Thymus (tissue), 11 donors: ENCODE measurements around the gene GABRB1. TPM values are rescaled to one million over a fixed set of nuclear protein-coding genes. Genes with fewer than 3 reads are reported as not detected.
A peak's percentile ranks its signal among the peaks of the same experiment; 100 is the strongest.

Experiments used
- DNase-seq, 9 donors: peaks; one replicate each; pipeline ENCODE4 v3.0.0-alpha.2; 2013; ENCODE audit warnings: low spot score in 9 of 9, low read depth in 6 of 9, missing footprints in 1 of 9
- H3K27ac ChIP-seq, 2 donors: one replicate each; pipeline ENCODE4 v1.5.1; 2013; ENCODE audit warnings: control low read depth in 1 of 2, low read depth in 1 of 2, low read length in 1 of 2, mild to moderate bottlenecking in 1 of 2, moderate library complexity in 1 of 2
- H3K27me3 ChIP-seq, 2 donors: one replicate each; pipeline ENCODE4 v1.5.1; 2013; ENCODE audit warnings: low read length in 1 of 2; ENCODE audit not compliant: control insufficient read depth in 2 of 2, insufficient read depth in 1 of 2
- H3K36me3 ChIP-seq, 2 donors: one replicate each; pipeline ENCODE4 v1.5.1; 2013; ENCODE audit warnings: low read length in 1 of 2, mild to moderate bottlenecking in 1 of 2, moderate library complexity in 1 of 2; ENCODE audit not compliant: control insufficient read depth in 2 of 2, insufficient read depth in 2 of 2
- H3K4me1 ChIP-seq, 2 donors: one replicate each; pipeline ENCODE4 v1.5.1; 2013; ENCODE audit warnings: low read length in 2 of 2; ENCODE audit not compliant: control insufficient read depth in 2 of 2, insufficient read depth in 2 of 2
- H3K4me3 ChIP-seq, 2 donors: one replicate each; pipeline ENCODE4 v1.5.1; 2013; ENCODE audit warnings: low read length in 2 of 2, control low read depth in 1 of 2, mild to moderate bottlenecking in 1 of 2
- H3K9me3 ChIP-seq, 2 donors: one replicate each; pipeline ENCODE4 v1.5.1; 2013; ENCODE audit warnings: low read length in 1 of 2, mild to moderate bottlenecking in 1 of 2; ENCODE audit not compliant: control insufficient read depth in 2 of 2, insufficient read depth in 1 of 2
- WGBS: extraction: QIAGEN DNeasy Blood & Tissue Kit; methylation state at CpG from one replicate; pipeline ENCODE4 v1.1.7; 2013; 5-methylcytosine and 5-hydroxymethylcytosine counted together
- polyA plus RNA-seq: library from polyadenylated mRNA; stranded (reverse); fragments of 200-250 nt; gene quantifications from one replicate; pipeline ENCODE4 v1.2.3, GENCODE V29; 2013
- total RNA-seq: library from RNA; stranded (reverse); fragments of 120-200 nt; gene quantifications from one replicate; pipeline ENCODE4 v1.2.4, GENCODE V29; 2013
- donor health status: healthy.

GABRB1 gene
- total and polyA plus RNA-seq, 2 donors = under 0.01 to 0.02 TPM

DNA sequence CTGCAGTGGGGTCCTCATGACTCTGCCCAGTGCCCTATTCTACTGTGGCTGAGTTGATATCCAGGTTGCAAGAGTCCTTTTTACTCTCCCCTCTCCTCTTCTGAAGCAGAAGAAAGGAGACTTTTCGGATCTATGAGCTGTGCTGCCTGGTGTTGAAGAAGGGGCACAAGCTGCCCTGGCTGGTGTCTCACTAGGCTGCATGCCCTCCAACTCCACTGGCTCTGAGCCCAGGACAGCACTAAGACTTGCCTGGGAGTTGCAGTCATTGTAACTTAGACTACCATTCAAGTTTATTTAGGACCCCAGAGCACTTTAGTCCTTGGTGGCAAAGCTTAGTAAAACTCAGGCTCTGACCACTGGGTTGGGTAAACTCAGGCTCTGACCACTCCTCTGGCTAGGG lies 89.4 kb downstream of the GABRB1 start:
- Histone ChIP-seq H3K9me3 (no peaks in the 10 kb centered on the region), H3K4me3 (no peak overlapping the region), H3K27me3 (no peaks in the 10 kb centered on the region), H3K4me1 (no peaks in the 10 kb centered on the region), H3K36me3 (no peaks in the 10 kb centered on the region), H3K27ac (no peak overlapping the region)
- DNase-seq = no peak
- 91% methylated on average over 1 of the region's 1 CpG for WGBS

DNA sequence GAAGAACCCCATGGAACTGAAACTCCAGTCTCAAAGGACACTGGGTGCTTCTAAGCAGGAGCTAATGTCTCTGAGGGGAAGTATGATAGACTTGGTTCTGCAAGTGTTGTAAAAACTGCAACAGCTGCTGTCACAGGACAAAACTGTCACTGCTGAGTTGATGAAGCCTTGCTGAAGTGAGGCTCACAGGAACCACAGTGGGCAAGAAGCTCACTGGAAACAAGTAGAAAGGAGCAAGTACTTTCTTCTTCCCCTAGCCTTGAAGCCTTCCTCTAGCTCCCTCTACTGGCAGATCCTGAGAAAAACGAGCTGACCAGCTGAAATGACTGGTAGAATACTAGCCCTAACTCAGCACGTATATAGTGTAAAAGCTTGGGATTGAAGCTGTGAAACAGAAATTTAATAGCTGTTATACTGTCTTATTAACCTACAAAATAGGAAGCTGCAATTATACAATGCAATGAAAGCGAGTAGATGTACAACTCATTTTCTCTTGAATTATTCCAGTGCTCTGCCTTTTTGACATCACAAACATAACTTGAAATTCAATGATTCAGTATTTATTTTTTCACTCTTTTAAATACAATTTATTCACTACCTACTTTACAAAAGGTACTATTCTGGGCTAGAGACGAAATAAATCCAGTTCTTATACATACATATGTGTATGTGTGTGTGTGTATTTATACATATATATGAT lies 91.4 kb downstream of the GABRB1 start:
- Histone ChIP-seq H3K36me3 (no peaks in the 10 kb centered on the region), H3K27me3 (no peaks in the 10 kb centered on the region), H3K4me1 (no peaks in the 10 kb centered on the region), H3K27ac (no peak overlapping the region), H3K4me3 (no peak overlapping the region), H3K9me3 (no peaks in the 10 kb centered on the region)
- peak; percentile 14 to 72 (median 42) for DNase-seq
- 4% methylated on average over 4 of the region's 4 CpGs for WGBS

DNA sequence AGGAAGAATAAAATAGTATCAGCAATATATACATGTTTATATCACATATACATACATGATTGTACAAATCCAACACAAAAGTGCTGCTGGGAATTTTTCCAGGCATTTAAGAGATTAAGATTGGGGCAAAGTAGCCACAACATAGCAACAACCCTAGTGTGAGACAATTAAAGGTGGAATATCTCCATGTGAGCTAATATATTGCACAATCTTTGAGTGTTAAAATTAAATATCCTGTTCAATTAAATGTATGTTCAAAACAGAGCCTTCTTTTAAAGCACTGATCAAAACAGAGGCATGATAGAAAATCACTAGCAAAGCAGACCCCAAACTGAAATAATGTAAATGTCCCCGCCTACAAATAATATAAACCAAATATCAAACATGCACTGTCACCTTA lies 97.6 kb downstream of the GABRB1 start:
- Histone ChIP-seq H3K27me3 (no peaks in the 10 kb centered on the region), H3K9me3 (no peaks in the 10 kb centered on the region), H3K4me1 (no peaks in the 10 kb centered on the region), H3K36me3 (no peaks in the 10 kb centered on the region), H3K4me3 (no peak overlapping the region), H3K27ac (no peak overlapping the region)
- WGBS = 96% methylated on average over 1 of the region's 1 CpG
- no peak for DNase-seq

DNA sequence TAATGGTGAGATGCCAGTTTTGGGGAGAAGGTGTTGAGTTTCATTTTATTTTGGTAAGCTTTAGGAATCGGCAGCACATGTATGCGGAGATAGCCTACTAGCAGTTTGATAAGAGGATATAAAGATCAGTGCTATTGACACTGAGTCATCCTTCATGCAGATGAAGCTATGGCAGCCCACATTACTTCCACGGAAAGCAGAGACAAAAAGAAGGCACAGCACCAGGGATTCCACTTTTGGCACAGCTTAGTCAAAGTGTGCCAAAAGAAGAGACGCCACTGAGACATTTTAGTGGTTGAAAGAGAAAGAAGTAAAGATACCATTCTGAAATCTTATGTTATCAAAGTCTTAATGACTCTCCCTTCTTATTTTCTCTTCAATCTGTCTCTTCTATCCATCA lies 103.8 kb downstream of the GABRB1 start:
- no peak for DNase-seq
- no peak overlapping the region for H3K4me3 ChIP-seq
- H3K27me3 ChIP-seq = no peaks in the 10 kb centered on the region
- no peaks in the 10 kb centered on the region for H3K4me1 ChIP-seq
- H3K27ac ChIP-seq = no peak overlapping the region
- 91% methylated on average over 4 of the region's 4 CpGs for WGBS
- no peaks in the 10 kb centered on the region for H3K9me3 ChIP-seq
- H3K36me3 ChIP-seq = no peaks in the 10 kb centered on the region

DNA sequence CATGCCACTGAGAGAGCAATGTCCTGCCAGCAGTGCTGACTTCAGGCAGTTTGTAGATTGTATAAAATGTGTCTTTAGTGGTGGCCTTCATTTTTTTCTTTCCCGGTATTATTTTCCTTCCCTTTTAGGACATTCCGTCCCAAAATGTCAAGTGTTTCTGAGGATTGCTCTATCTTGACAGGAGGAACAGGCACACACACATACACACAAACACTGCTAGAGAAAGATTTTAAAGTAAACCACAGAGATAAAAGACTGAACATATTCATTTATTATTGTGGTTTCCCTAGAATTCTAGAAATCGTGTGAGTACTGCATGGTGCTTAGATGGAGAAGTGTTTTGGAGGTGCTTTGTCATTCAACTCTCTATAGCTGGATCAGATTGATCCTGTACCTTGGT lies 111.9 kb downstream of the GABRB1 start:
- no peak overlapping the region for H3K4me3 ChIP-seq
- H3K27ac ChIP-seq = no peak overlapping the region
- DNase-seq = no peak
- no peaks in the 10 kb centered on the region for H3K36me3 ChIP-seq
- H3K9me3 ChIP-seq = no peaks in the 10 kb centered on the region
- no peaks in the 10 kb centered on the region for H3K4me1 ChIP-seq
- no peaks in the 10 kb centered on the region for H3K27me3 ChIP-seq
- 61% methylated on average over 3 of the region's 3 CpGs for WGBS

DNA sequence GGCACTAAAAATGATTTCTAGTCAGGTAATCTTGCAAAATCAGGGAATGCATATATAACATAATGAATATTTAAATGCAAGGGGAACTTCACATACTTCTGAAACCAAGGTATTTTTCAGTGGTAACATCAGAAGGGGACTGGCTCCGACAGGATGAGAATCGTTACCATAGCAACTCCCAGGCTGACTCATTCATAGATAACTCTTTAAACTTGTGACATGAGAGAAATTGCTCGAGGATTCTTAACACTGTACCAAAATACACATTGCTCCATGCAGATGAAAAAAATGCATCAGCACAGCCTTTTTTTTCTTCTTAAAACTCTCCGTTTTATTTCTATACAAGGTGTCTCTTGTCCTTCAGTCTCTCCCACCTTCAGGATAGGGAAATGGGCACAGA lies 114.3 kb downstream of the GABRB1 start:
- Histone ChIP-seq H3K27ac (no peak overlapping the region), H3K9me3 (no peaks in the 10 kb centered on the region), H3K4me3 (no peak overlapping the region), H3K36me3 (no peaks in the 10 kb centered on the region), H3K4me1 (no peaks in the 10 kb centered on the region), H3K27me3 (no peaks in the 10 kb centered on the region)
- 71% methylated on average over 4 of the region's 4 CpGs for WGBS
- DNase-seq = no peak

DNA sequence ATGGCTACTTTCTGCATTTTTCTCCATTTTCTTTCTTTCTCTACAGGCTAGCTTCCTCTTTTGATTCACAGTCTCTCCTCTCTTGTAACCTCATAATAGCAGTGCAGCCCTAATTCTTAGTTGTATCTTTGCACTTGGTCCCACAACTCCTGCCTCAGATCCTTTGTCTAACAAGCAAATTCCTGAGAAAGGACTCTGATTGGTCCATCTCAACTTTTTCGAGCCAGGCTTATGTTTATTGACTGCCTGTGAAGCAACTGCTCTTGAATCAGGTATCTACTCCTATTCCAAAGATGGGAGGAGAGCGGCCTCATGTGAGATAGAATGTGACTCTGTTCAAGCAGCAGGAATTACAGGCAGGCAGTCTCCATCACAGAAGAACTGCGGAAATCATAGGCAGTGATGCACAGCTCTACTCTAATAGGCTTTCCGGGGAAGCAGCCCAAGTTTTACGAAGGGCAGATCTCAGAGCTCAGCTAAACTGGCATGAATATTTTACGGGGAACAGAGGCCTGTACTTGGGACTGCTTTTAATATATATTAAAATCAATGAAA lies 123.5 kb downstream of the GABRB1 start:
- Histone ChIP-seq H3K27ac (no peak overlapping the region), H3K4me3 (no peak overlapping the region), H3K9me3 (no peaks in the 10 kb centered on the region), H3K36me3 (no peaks in the 10 kb centered on the region), H3K4me1 (no peaks in the 10 kb centered on the region), H3K27me3 (no peaks in the 10 kb centered on the region)
- DNase-seq = no peak
- 92% methylated on average over 6 of the region's 6 CpGs for WGBS

DNA sequence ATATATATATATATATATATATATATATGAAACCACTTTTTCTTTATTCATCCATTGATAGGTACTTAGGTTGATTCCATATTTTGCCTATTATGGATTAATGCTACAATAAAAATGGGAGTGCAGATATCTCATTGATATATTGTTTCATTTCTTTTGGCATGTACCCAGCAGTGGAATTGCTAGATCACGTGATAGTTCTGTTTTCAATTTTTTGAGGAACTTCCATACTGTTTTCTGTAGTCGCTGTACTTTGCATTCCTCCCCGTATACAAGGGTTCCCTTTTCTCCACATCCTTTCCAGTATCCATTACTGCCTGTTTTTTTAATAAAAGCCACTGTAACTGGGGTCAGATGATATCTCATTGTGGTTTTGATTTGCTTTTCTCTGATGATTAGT lies 124.6 kb downstream of the GABRB1 start:
- Histone ChIP-seq H3K4me1 (no peaks in the 10 kb centered on the region), H3K9me3 (no peaks in the 10 kb centered on the region), H3K27ac (no peak overlapping the region), H3K4me3 (no peak overlapping the region), H3K36me3 (no peaks in the 10 kb centered on the region), H3K27me3 (no peaks in the 10 kb centered on the region)
- DNase-seq = no peak
- WGBS = 51% methylated on average over 3 of the region's 3 CpGs

DNA sequence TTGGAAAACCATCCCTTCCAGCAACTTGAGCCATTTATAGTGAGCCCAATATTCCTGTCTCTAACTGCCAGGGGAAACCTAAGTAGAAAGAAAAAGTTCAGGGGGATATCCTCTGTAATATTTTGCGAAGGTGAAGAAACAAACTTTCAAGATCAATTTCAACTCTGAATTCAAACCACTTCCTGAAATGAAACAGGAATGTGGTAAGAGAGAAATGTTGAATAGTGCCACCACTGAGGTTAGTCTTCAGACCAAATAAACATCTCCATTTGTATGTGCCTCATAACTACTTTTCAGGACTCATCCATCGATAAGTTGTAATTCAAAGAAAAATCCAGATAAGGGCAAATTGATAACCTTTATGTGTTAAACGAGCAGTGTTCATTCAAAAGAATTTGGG lies 128.7 kb downstream of the GABRB1 start:
- Histone ChIP-seq H3K36me3 (no peaks in the 10 kb centered on the region), H3K27me3 (no peaks in the 10 kb centered on the region), H3K4me3 (no peak overlapping the region), H3K4me1 (no peaks in the 10 kb centered on the region), H3K9me3 (no peaks in the 10 kb centered on the region), H3K27ac (no peak overlapping the region)
- whole genome bisulfite sequencing = 58% methylated on average over 3 of the region's 3 CpGs
- no peak for DNase-seq
